IMR-90 (cell line): Measurements from ENCODE around the gene DSCAM. TPM values are rescaled to one million over a fixed set of nuclear protein-coding genes. Genes with fewer than 3 reads are reported as not detected.

Source experiments
- ATAC-seq: fragments of 200-7000 bp; cut with Tn5 transposase; 2 replicates; pipeline ENCODE4 v1.9.1; 2020; ENCODE audit warnings: low read depth, mild to moderate bottlenecking, moderate library complexity
- BruUV-seq: library from RNA; stranded (reverse); fragments of 400-500 nt; replicated peaks from 2 replicates; lab custom pipeline; 2021; lab: Mats Ljungman, UMichigan
- CTCF ChIA-PET: fragments of 300-600 bp; formaldehyde crosslinking; extraction: SDS; loops from one replicate; lab custom pipeline; 2021; ENCODE audit warnings: antibody characterized with exemption; lab: Yijun Ruan, JAX
- POLR2A ChIA-PET: fragments of 300-600 bp; sonication (Branson Sonifier 250); formaldehyde crosslinking; loops from one replicate; lab custom pipeline; 2022; ENCODE audit warnings: antibody characterized with exemption; ENCODE audit not compliant: unreplicated experiment; lab: Charles Lee
- DNase-seq: peaks from one replicate; pipeline ENCODE4 v3.0.0; 2013
- H2AFZ ChIP-seq: replicated peaks from 2 replicates; pipeline ENCODE3; 2013; ENCODE audit warnings: low read length, mild to moderate bottlenecking; ENCODE audit not compliant: poor library complexity
- H2AK5ac ChIP-seq: 2 replicates; pipeline ENCODE4 v1.6.1; 2013; ENCODE audit warnings: low read depth, low read length, inconsistent platforms
- H2AK9ac ChIP-seq: replicated peaks from 2 replicates; pipeline ENCODE3; 2013; ENCODE audit warnings: mild to moderate bottlenecking, low read depth, low read length, moderate library complexity; ENCODE audit not compliant: poor library complexity
- H2BK120ac ChIP-seq: 2 replicates; pipeline ENCODE4 v1.6.1; 2013; ENCODE audit warnings: low read depth, low read length, inconsistent platforms
- H2BK15ac ChIP-seq: 3 replicates; pipeline ENCODE4 v1.6.1; 2013; ENCODE audit warnings: low read depth, low read length, inconsistent platforms
- H2BK20ac ChIP-seq: 2 replicates; pipeline ENCODE4 v1.6.1; 2013; ENCODE audit warnings: low read depth, mild to moderate bottlenecking, inconsistent platforms, low read length, moderate library complexity
- H2BK5ac ChIP-seq: 2 replicates; pipeline ENCODE4 v1.6.1; 2013; ENCODE audit warnings: mild to moderate bottlenecking, low read depth, low read length, inconsistent platforms; ENCODE audit not compliant: poor library complexity, severe bottlenecking
- H3K14ac ChIP-seq: replicated peaks from 2 replicates; pipeline ENCODE4 v1.6.1; 2013; ENCODE audit warnings: low read depth, low read length, inconsistent platforms
- H3K18ac ChIP-seq: 2 replicates; pipeline ENCODE4 v1.6.1; 2013; ENCODE audit warnings: low read depth, low read length, control low read depth
- H3K23ac ChIP-seq: 2 replicates; pipeline ENCODE4 v1.6.1; 2013; ENCODE audit warnings: low read depth, low read length, inconsistent platforms
- H3K27ac ChIP-seq: 2 replicates; pipeline ENCODE4 v1.5.1; 2013; ENCODE audit warnings: mild to moderate bottlenecking, control low read depth, low read length; ENCODE audit not compliant: insufficient read depth
- H3K27me3 ChIP-seq: 2 replicates; pipeline ENCODE4 v1.6.1; 2013; ENCODE audit warnings: low read length; ENCODE audit not compliant: control insufficient read depth, insufficient read depth
- H3K36me3 ChIP-seq: 2 replicates; pipeline ENCODE4 v1.6.1; 2013; ENCODE audit warnings: low read length, mixed read lengths; ENCODE audit not compliant: control insufficient read depth, insufficient read depth
- H3K4ac ChIP-seq: 2 replicates; pipeline ENCODE4 v1.6.1; 2013; ENCODE audit warnings: low read depth, low read length, inconsistent platforms
- H3K4me1 ChIP-seq: 2 replicates; pipeline ENCODE4 v1.6.1; 2013; ENCODE audit warnings: low read length, mixed read lengths; ENCODE audit not compliant: control insufficient read depth, insufficient read depth
- H3K4me2 ChIP-seq: 2 replicates; pipeline ENCODE4 v1.6.1; 2013; ENCODE audit warnings: low read depth, mild to moderate bottlenecking, control low read depth, low read length, moderate library complexity
- H3K4me3 ChIP-seq: 2 replicates; pipeline ENCODE4 v1.5.1; 2013; ENCODE audit warnings: low read depth, mild to moderate bottlenecking, control low read depth, low read length, moderate library complexity; ENCODE audit not compliant: insufficient read depth
- H3K56ac ChIP-seq: 2 replicates; pipeline ENCODE4 v1.6.1; 2013; ENCODE audit warnings: low read length, inconsistent platforms; ENCODE audit not compliant: insufficient read depth; ENCODE audit errors: extremely low read depth
- H3K79me1 ChIP-seq, 2 experiments: 2 replicates each; pipeline ENCODE4 v1.6.1; 2013; ENCODE audit warnings: low read length in 2 of 2, inconsistent platforms in 1 of 2, low read depth in 1 of 2
- H3K9ac ChIP-seq: 2 replicates; pipeline ENCODE4 v1.6.1; 2013; ENCODE audit warnings: low read depth, low read length, control low read depth
- H3K9me1 ChIP-seq: 2 replicates; pipeline ENCODE4 v1.6.1; 2013; ENCODE audit warnings: low read length, inconsistent platforms; ENCODE audit not compliant: insufficient read depth
- H3K9me3 ChIP-seq: 2 replicates; pipeline ENCODE4 v1.6.1; 2013; ENCODE audit warnings: low read length; ENCODE audit not compliant: control insufficient read depth, insufficient read depth
- H4K20me1 ChIP-seq: 2 replicates; pipeline ENCODE4 v1.6.1; 2013; ENCODE audit warnings: low read length, inconsistent platforms; ENCODE audit not compliant: insufficient read depth
- H4K5ac ChIP-seq: 2 replicates; pipeline ENCODE4 v1.6.1; 2013; ENCODE audit warnings: mild to moderate bottlenecking, low read depth, low read length, control low read depth
- H4K8ac ChIP-seq, 2 experiments: 2 replicates each; pipeline ENCODE4 v1.6.1; 2013; ENCODE audit warnings: low read depth in 2 of 2, low read length in 2 of 2, control low read depth in 1 of 2, inconsistent platforms in 1 of 2
- H4K91ac ChIP-seq: 2 replicates; pipeline ENCODE4 v1.6.1; 2013; ENCODE audit warnings: low read depth, low read length, inconsistent platforms; ENCODE audit not compliant: insufficient read depth
- CEBPB ChIP-seq: IDR thresholded peaks from 2 replicates; pipeline ENCODE4 v1.6.1; 2012; ENCODE audit warnings: low read depth, low read length, improper control_type of control experiment
- POLR2A ChIP-seq: IDR thresholded peaks from 2 replicates; pipeline ENCODE4 v1.6.1; 2012; ENCODE audit warnings: mild to moderate bottlenecking, low read depth, low read length
- RCOR1 ChIP-seq: IDR thresholded peaks from 2 replicates; pipeline ENCODE4 v1.6.1; 2012; ENCODE audit warnings: mild to moderate bottlenecking, low read length, improper control_type of control experiment; ENCODE audit not compliant: insufficient replicate concordance
- WGBS, 2 experiments: methylation state at CpG; one replicate each; pipeline versions ENCODE4 v1.1.5 to v1.1.7; 2013; ENCODE audit warnings: missing lambda C conversion rate in 2 of 2; ENCODE audit not compliant: insufficient read length in 1 of 2; ENCODE audit errors: extremely low coverage in 2 of 2; 5-methylcytosine and 5-hydroxymethylcytosine counted together
- dilution Hi-C: fragments of 300-500 bp; cut with HindIII; formaldehyde crosslinking; loops from one replicate; pipeline ENCODE4 v1.14.3; 2018; ENCODE audit warnings: low sequenced_read_pairs; ENCODE audit not compliant: unreplicated experiment
- in situ Hi-C: fragments of 300-500 bp; cut with MboI; formaldehyde crosslinking; loops from 3 replicates; pipeline ENCODE4 v1.14.3; 2019; ENCODE audit warnings: low sequenced_read_pairs, inconsistent platforms, mixed read lengths
- intact Hi-C: fragments of 100-400 bp; cut with micrococcal nuclease; formaldehyde crosslinking; loops from 2 replicates; pipeline ENCODE4 v1.10.0; 2022
- polyA plus RNA-seq, 3 experiments: library from polyadenylated mRNA; depleted of rRNA; stranded (reverse); fragments of >200 nt; gene quantifications; 2 replicates each; pipeline ENCODE4 v1.2.3, GENCODE V29; 2012; ENCODE audit warnings: low replicate concordance in 1 of 3
- total RNA-seq: library from RNA; depleted of rRNA; stranded (reverse); fragments of >200 nt; gene quantifications from 2 replicates; pipeline ENCODE4 v1.2.3, GENCODE V29; 2012

Gene DSCAM
- total and polyA plus RNA-seq, 2 of the 4 experiments (the other 2 are of a cell fraction): under 0.01 to 0.02 TPM

GRCh38 chr21:40618191-40618973 lies 228.6 kb downstream of the DSCAM start:
- Histone ChIP-seq H4K8ac (no peak overlapping the region), H2BK15ac (no peak overlapping the region), H3K56ac (no peak overlapping the region), H3K9me3 (peaks cover 14% of the 10 kb centered on the region; the same call in 1 of the 2 replicates), H2AK9ac (no peak overlapping the region), H3K18ac (no peak overlapping the region), H3K27ac (no peak overlapping the region), H4K5ac (no peak overlapping the region), H3K9ac (no peak overlapping the region), H4K91ac (no peak overlapping the region), H3K23ac (no peak overlapping the region), H2AK5ac (no peak overlapping the region), H2BK120ac (no peak overlapping the region), H3K27me3 (no peaks in the 10 kb centered on the region), H3K79me1 (no peaks in the 10 kb centered on the region), H3K9me1 (no peaks in the 10 kb centered on the region), H2BK5ac (no peak overlapping the region), H4K20me1 (no peaks in the 10 kb centered on the region), H2AFZ (no peak overlapping the region), H3K14ac (no peak overlapping the region), H3K4ac (no peak overlapping the region), H3K4me1 (no peaks in the 10 kb centered on the region), H3K36me3 (no peaks in the 10 kb centered on the region), H2BK20ac (no peak overlapping the region), H3K4me2 (no peak overlapping the region), H3K4me3 (no peak overlapping the region)
- in situ Hi-C loops (no loop called here), dilution Hi-C loops (no loop called here), intact Hi-C loops (no loop called here)
- ATAC-seq: no peak
- no CpG with 5 or more reads among the region's 14 CpGs for WGBS, 2 experiments
- CTCF ChIA-PET: no interaction called here
- BruUV-seq: no TSS peak
- DNase-seq: no peak
- TF ChIP-seq POLR2A (no peak), CEBPB (no peak), RCOR1 (no peak)
- POLR2A ChIA-PET: no interaction called here
